Mucosa of descending colon (tissue), 3 donors: ENCODE data around the gene LAMA3. TPM values are rescaled to one million over a fixed set of nuclear protein-coding genes. Genes with fewer than 3 reads are reported as not detected.

Source experiments
- ATAC-seq: fragments of 200-7000 bp; cut with Tn5 transposase; one replicate; pipeline ENCODE4 v1.9.1; 2020; ENCODE audit warnings: mild to moderate bottlenecking, moderate library complexity
- DNase-seq, 3 donors: peaks; one replicate each; pipeline ENCODE4 v3.0.0-alpha.2; 2020
- H3K36me3 ChIP-seq: fragments of 200-600 bp; one replicate; pipeline ENCODE4 v1.8.0; 2021; ENCODE audit warnings: low read depth, mild to moderate bottlenecking
- H3K4me1 ChIP-seq: fragments of 200-600 bp; one replicate; pipeline ENCODE4 v1.8.0; 2021; ENCODE audit warnings: low read depth, mild to moderate bottlenecking
- H3K4me3 ChIP-seq: fragments of 200-600 bp; one replicate; pipeline ENCODE4 v1.8.0; 2021; ENCODE audit warnings: mild to moderate bottlenecking
- H3K9me3 ChIP-seq: fragments of 200-600 bp; one replicate; pipeline ENCODE4 v1.8.0; 2021; ENCODE audit warnings: mild to moderate bottlenecking
- CTCF ChIP-seq: fragments of 200-600 bp; IDR thresholded peaks from one replicate; pipeline ENCODE4 v1.8.0; 2022; ENCODE audit warnings: antibody characterized with exemption, mild to moderate bottlenecking
- intact Hi-C, 2 donors: fragments of 100-400 bp; cut with DNase I in 1 of 2; cut with micrococcal nuclease in 1 of 2; formaldehyde crosslinking; loops; one replicate each; pipeline versions ENCODE4 v1.11.0 to v1.11.1; 2022; cut with DNase I, micrococcal nuclease
- total RNA-seq, 3 donors: library from RNA; stranded (reverse); fragmentation: NEBNext Ultra II Directional in 2 of 3; extraction: Animal tissue kit (Norgen Biotek cat#: 25700) in 2 of 3; gene quantifications; one replicate each; pipeline versions ENCODE4 v1.2.1 to v1.2.4, GENCODE V29; 2021 to 2023
- donor health status: DM: no; HTN: no; CAD: no; lungs with moderate emphysema.
- donor health status: DM: no; HTN: no; CAD: no.
- donor health status: DM: no; HTN: yes; CAD: no.

LAMA3 gene
- total RNA-seq, 3 donors from 2014 or later, result 29.0 to 62.0 (median 49.0) TPM

GRCh38 chr18:23927821-23928746 is 238.8 kb downstream of the LAMA3 start:
- Histone ChIP-seq H3K36me3 (no peaks in the 10 kb centered on the region), H3K4me3 (no peak overlapping the region), H3K9me3 (no peaks in the 10 kb centered on the region), H3K4me1 (no peaks in the 10 kb centered on the region)
- intact Hi-C loops, result no loop called here
- no peak for DNase-seq
- ATAC-seq, result no peak
- TF ChIP-seq CTCF, result no peak

GRCh38 chr18:23929362-23929930 is 240.2 kb downstream of the LAMA3 start:
- no peaks in the 10 kb centered on the region for H3K9me3 ChIP-seq
- intact Hi-C loops, result no loop called here
- H3K4me1 ChIP-seq, result no peaks in the 10 kb centered on the region
- peak; percentile 40 for ATAC-seq
- DNase-seq, result no peak
- no peak overlapping the region for H3K4me3 ChIP-seq
- no peak for TF ChIP-seq CTCF
- H3K36me3 ChIP-seq, result no peaks in the 10 kb centered on the region

GRCh38 chr18:23930002-23930401 is 240.7 kb downstream of the LAMA3 start:
- no peak for TF ChIP-seq CTCF
- no peak overlapping the region for H3K4me3 ChIP-seq
- ATAC-seq (no peak), DNase-seq (no peak)
- H3K36me3 ChIP-seq, result no peaks in the 10 kb centered on the region
- no peaks in the 10 kb centered on the region for H3K4me1 ChIP-seq
- intact Hi-C loops, result no loop called here
- no peaks in the 10 kb centered on the region for H3K9me3 ChIP-seq

GRCh38 chr18:23932385-23933067 is 243.3 kb downstream of the LAMA3 start:
- ATAC-seq (peak; percentile 16), DNase-seq (no peak)
- no peaks in the 10 kb centered on the region for H3K36me3 ChIP-seq
- TF ChIP-seq CTCF, result no peak
- no peak overlapping the region for H3K4me3 ChIP-seq
- H3K9me3 ChIP-seq, result no peaks in the 10 kb centered on the region
- intact Hi-C loops, result no loop called here
- no peaks in the 10 kb centered on the region for H3K4me1 ChIP-seq

GRCh38 chr18:23933407-23933806 is 244.2 kb downstream of the LAMA3 start:
- DNase-seq (no peak), ATAC-seq (no peak)
- intact Hi-C loops, result no loop called here
- H3K9me3 ChIP-seq, result no peaks in the 10 kb centered on the region
- no peaks in the 10 kb centered on the region for H3K36me3 ChIP-seq
- H3K4me1 ChIP-seq, result no peaks in the 10 kb centered on the region
- no peak overlapping the region for H3K4me3 ChIP-seq
- TF ChIP-seq CTCF, result no peak
